Pancreas (tissue), 10 donors: ENCODE measurements around the gene PIK3C2B. TPM values are rescaled to one million over a fixed set of nuclear protein-coding genes. Genes with fewer than 3 reads are reported as not detected.

Source experiments
- ATAC-seq, 4 donors: fragments of 200-7000 bp; cut with Tn5 transposase; one replicate each; pipeline versions ENCODE4 v1.8.0 to v1.9.1; 2020; ENCODE audit warnings: mild to moderate bottlenecking in 4 of 4, moderate library complexity in 4 of 4
- DNase-seq, 6 donors: peaks; one replicate each; pipeline ENCODE4 v3.0.0-alpha.2; 2020
- FAIRE-seq: peaks from 2 replicates; lab custom pipeline; 2012; peaks lifted over from hg19 to GRCh38; lab: Jason Lieb, UNC
- H3K27ac ChIP-seq, 4 donors: fragments of 200-600 bp; sonication (generic); 1 replicate in 3 of 4; 2 replicates in 1 of 4; pipeline versions ENCODE4 v1.5.0 to v1.8.0; 2020
- H3K27me3 ChIP-seq, 4 donors: fragments of 200-600 bp; one replicate each; pipeline ENCODE4 v1.8.0; 2021
- H3K36me3 ChIP-seq, 3 donors: fragments of 200-600 bp; sonication (generic) in 1 of 3; one replicate each; pipeline versions ENCODE4 v1.5.0 to v1.8.0; 2020 to 2021
- H3K4me1 ChIP-seq, 3 donors: fragments of 200-600 bp; one replicate each; pipeline ENCODE4 v1.8.0; 2021
- H3K4me3 ChIP-seq, 4 donors: fragments of 200-600 bp; sonication (generic) in 2 of 4; one replicate each; pipeline versions ENCODE4 v1.5.0 to v1.8.0; 2020 to 2021
- H3K9me3 ChIP-seq, 4 donors: fragments of 200-600 bp; one replicate each; pipeline ENCODE4 v1.8.0; 2021
- WGBS, 2 donors: extraction: QIAGEN DNeasy Blood & Tissue Kit; methylation state at CpG; one replicate each; pipeline ENCODE4 v1.1.7; 2013; 5-methylcytosine and 5-hydroxymethylcytosine counted together
- intact Hi-C, 3 donors: fragments of 100-400 bp; cut with DNase I; formaldehyde crosslinking; loops; one replicate each; pipeline versions ENCODE4 v1.11.1 to v1.14.2; 2022
- polyA plus RNA-seq, 2 donors: library from polyadenylated mRNA; stranded (reverse); fragments of 200-250 nt; gene quantifications; one replicate each; pipeline ENCODE4 v1.2.3, GENCODE V29; 2013
- total RNA-seq, 6 donors: library from RNA; stranded (reverse); fragmentation: NEBNext Ultra II Directional in 4 of 6; extraction: Animal tissue kit (Norgen Biotek cat#: 25700) in 4 of 6; gene quantifications; one replicate each; pipeline versions ENCODE4 v1.2.1 to v1.2.4, GENCODE V29; 2021 to 2023
- TF ChIP-seq, protein P1 (sequence below), 4 donors: fragments of 200-600 bp; sonication (generic) in 3 of 4; IDR thresholded peaks; one replicate each; pipeline versions ENCODE4 v1.5.0 to v1.8.0; 2021; ENCODE audit warnings: antibody characterized with exemption in 4 of 4
- donor health status: healthy with polysubstance abuse.
- donor health status: DM: no; HTN: no; CAD: no; lungs with moderate emphysema.
- donor health status: DM: no; HTN: no; CAD: no.
- donor health status: control.
- donor health status: control.
- donor health status: Bipolar disorder and iron deficiency.
- donor health status: DM: yes; HTN: yes; CAD: no.
- donor health status: DM: no; HTN: no; CAD: no.
- donor health status: DM: no; HTN: no; CAD: no.
- donor health status: DM: yes; HTN: yes; CAD: no.

Gene PIK3C2B
- total and polyA plus RNA-seq, 8 donors = 5.4 to 17.5 (median 9.7) TPM

DNA sequence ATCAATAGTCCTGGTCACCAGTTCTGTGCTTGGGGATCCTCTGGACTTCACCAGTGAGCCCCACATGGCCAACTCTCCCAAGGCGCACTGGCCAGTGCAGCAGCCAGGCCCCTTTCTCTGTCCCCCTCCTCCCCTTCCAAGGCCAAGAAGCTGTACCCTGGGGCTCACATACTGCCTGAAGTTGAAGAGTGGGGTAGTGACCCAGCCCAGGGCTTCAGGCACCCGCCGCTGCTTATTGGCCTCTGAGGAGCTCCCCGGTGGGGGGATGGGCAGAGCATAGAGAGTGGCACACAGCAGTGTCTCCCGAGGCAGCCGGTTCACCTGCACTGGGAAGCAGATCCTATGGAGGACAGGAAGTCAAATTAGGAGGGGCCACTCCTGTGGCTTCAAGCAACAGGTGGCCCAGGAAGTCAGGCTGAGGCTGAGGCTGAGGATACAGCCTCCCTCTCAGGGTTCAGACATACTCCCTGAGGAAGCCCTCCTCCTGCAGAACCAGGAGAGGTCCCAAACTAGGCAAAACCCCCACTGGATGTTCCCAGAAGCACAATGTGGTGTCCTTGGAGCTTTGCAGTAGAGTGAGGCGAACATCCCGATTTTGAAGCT, 44.8 kb downstream of the PIK3C2B start:
- Histone ChIP-seq H3K4me1 (no peaks in the 10 kb centered on the region), H3K4me3 (no peak overlapping the region), H3K27ac (no peak overlapping the region), H3K27me3 (no peaks in the 10 kb centered on the region), H3K36me3 (peaks cover 0 to 5% (median 4%) of the 10 kb centered on the region in 3 donors), H3K9me3 (no peaks in the 10 kb centered on the region)
- no peak for FAIRE-seq
- DNase-seq = no peak
- 78 to 85% methylated on average over 8 of the region's 8 CpGs for WGBS, 2 donors
- intact Hi-C loops = loop anchor here in 2 of 3 donors (5.0 to 10.0 kb wide), 2 partner anchors 45 to 48 kb away; partner anchors contain the start of gene PIK3C2B (in 1 of the 2)
- TF ChIP-seq, protein P1, sequence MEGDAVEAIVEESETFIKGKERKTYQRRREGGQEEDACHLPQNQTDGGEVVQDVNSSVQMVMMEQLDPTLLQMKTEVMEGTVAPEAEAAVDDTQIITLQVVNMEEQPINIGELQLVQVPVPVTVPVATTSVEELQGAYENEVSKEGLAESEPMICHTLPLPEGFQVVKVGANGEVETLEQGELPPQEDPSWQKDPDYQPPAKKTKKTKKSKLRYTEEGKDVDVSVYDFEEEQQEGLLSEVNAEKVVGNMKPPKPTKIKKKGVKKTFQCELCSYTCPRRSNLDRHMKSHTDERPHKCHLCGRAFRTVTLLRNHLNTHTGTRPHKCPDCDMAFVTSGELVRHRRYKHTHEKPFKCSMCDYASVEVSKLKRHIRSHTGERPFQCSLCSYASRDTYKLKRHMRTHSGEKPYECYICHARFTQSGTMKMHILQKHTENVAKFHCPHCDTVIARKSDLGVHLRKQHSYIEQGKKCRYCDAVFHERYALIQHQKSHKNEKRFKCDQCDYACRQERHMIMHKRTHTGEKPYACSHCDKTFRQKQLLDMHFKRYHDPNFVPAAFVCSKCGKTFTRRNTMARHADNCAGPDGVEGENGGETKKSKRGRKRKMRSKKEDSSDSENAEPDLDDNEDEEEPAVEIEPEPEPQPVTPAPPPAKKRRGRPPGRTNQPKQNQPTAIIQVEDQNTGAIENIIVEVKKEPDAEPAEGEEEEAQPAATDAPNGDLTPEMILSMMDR (IDR thresholded peaks at IDR 0.05) = no peak
- no peak for ATAC-seq

DNA sequence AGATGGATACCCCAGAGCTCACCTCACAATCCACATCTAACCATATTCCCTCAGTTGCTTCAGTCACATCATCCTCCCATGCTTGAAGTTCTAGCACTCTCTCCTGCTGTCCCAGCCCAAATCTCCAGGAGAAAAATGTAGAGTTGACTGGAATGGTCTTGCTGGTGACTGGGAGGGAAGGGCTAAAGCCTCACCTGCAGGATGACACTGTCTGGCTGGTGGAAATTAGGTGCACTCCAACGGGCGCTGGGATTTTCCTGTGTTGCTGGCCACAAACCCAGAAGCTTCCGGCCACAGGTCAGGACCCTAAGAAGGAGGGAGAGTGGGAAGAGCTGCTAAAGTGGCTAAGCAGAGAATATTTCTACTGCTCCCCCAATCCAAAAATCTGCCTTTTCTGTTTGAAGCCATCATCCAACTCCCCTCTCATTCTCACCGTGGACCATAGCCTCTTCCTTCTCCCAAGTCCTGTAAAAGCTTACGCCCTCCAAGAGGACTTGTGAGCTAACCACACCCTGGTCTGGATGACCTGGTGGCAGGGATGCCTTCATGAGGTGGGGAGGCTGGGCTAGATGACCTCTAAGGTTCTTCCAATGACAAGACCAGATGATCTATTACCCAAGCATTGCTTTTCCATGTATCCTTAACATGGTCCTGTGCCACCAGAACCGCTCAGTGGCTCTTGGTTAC, 45.5 kb downstream of the PIK3C2B start:
- Histone ChIP-seq H3K4me3 (no peak overlapping the region), H3K9me3 (no peaks in the 10 kb centered on the region), H3K27ac (no peak overlapping the region), H3K36me3 (peaks cover 0 to 11% (median 5%) of the 10 kb centered on the region in 3 donors), H3K4me1 (no peaks in the 10 kb centered on the region), H3K27me3 (no peaks in the 10 kb centered on the region)
- intact Hi-C loops = loop anchor here in 1 of 3 donors (10.0 kb wide), 1 partner anchor 46 kb away; the partner anchor contains the start of gene PIK3C2B
- TF ChIP-seq, protein P1 (IDR thresholded peaks at IDR 0.05) = no peak
- FAIRE-seq (no peak), ATAC-seq (no peak), DNase-seq (no peak)
- WGBS, 2 donors = 89% methylated on average over 6 of the region's 6 CpGs

DNA sequence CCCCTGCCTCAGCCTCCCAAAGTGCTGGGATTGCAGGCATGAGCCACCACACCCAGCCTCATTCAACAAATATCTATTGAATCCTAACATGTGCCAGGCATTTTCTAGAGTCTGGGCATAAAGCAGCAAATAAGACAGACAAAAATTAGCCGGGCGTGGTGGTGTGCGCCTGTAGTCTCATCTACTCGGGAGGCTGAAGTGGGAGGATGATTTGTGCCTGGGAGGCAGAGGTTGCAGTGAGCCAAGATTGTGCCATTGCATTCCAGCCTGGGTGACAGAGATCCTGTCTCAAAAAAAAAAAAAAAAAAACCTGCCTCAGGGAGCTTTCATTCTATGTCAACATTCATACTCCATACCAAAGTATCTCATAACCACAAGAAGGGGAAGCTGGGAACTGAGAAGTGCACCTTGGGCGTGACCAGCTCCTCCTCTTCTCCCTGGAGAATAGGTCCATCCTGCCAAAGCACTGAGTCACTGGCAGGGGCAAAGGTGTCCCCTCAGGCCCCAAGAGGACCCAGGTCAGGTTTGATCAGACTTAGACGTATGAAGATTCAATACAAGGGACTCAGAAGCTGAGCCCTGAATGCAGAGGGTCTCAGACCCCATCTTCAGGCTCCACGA, 46.2 kb downstream of the PIK3C2B start:
- Histone ChIP-seq H3K36me3 (peaks cover 0 to 18% (median 5%) of the 10 kb centered on the region in 3 donors), H3K4me1 (no peaks in the 10 kb centered on the region), H3K27me3 (no peaks in the 10 kb centered on the region), H3K4me3 (no peak overlapping the region), H3K9me3 (no peaks in the 10 kb centered on the region), H3K27ac (no peak overlapping the region)
- 85 to 93% methylated on average over 7 of the region's 7 CpGs for WGBS, 2 donors
- TF ChIP-seq, protein P1 (IDR thresholded peaks at IDR 0.05) = no peak
- no peak for DNase-seq
- FAIRE-seq = no peak
- no peak for ATAC-seq
- intact Hi-C loops = loop anchor here in 1 of 3 donors (10.0 kb wide), 1 partner anchor 46 kb away; the partner anchor contains the start of gene PIK3C2B

DNA sequence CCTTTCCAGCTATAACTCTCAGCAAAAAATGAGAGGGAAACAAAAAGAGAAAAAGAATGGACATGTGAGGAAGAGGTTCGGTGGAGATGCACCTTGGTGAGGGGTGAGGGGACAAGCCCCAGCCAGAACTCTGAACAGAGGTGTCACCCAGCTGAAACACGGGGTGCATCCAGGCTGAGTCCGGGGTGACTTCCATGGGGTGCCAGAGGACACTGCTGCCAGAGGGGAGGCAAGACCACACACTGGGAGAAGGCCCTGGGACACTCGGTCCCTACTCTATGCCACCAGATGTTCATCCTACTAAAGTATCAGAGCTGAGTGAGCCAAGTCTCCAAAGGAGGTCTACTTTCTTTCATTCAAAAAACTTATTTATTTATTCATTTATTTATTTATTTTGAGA, 46.9 kb downstream of the PIK3C2B start:
- Histone ChIP-seq H3K27ac (no peak overlapping the region), H3K27me3 (no peaks in the 10 kb centered on the region), H3K4me3 (no peak overlapping the region), H3K4me1 (no peaks in the 10 kb centered on the region), H3K9me3 (no peaks in the 10 kb centered on the region), H3K36me3 (peaks cover 0 to 25% (median 5%) of the 10 kb centered on the region in 3 donors)
- TF ChIP-seq, protein P1 (IDR thresholded peaks at IDR 0.05) = no peak
- WGBS, 2 donors = 60 to 65% methylated on average over 4 of the region's 4 CpGs
- FAIRE-seq (no peak), DNase-seq (no peak), ATAC-seq (no peak)
- intact Hi-C loops = loop anchor here in 2 of 3 donors (2.0 to 10.0 kb wide), 3 partner anchors 47 to 55 kb away; partner anchors contain the start of gene PIK3C2B (in 2 of the 2)
